ENCODE data around the gene ZKSCAN5.

The ZKSCAN5 gene

GRCh38 chr7:99485094-99485493, 19.4 kb upstream of the ZKSCAN5 start:
- no peaks in the 10 kb centered on the region for H3K9me3 ChIP-seq (ENCODE audit: insufficient read depth, low read length)
- H3K9ac ChIP-seq (ENCODE audit: low read length) = no peak overlapping the region
- no peak overlapping the region for H3K4me3 ChIP-seq (ENCODE audit: insufficient read depth, low read length, poor library complexity, severe bottlenecking)
- no peaks in the 10 kb centered on the region for H4K20me1 ChIP-seq (ENCODE audit: low read depth, low read length)
- H3K27me3 ChIP-seq (ENCODE audit: low read length) = no peaks in the 10 kb centered on the region
- TF ChIP-seq CTCF (IDR thresholded peaks at IDR 0.05; ENCODE audit: insufficient read depth, low read length, poor library complexity, severe bottlenecking) = no peak
- TF ChIP-seq EZH2phosphoT487 (conservative IDR thresholded peaks at IDR 0.05; ENCODE audit: low read length) = no peak
- peaks cover 7% of the 10 kb centered on the region; the same call in 1 of the 2 replicates for H3K36me3 ChIP-seq (ENCODE audit: low read length)
- peaks cover 23% of the 10 kb centered on the region for H3F3A ChIP-seq (ENCODE audit: insufficient read depth)
- no peak overlapping the region for H3K4me2 ChIP-seq (ENCODE audit: low read depth, low read length, poor library complexity, severe bottlenecking)
- H2AFZ ChIP-seq (ENCODE audit: low read depth, low read length, severe bottlenecking) = no peak overlapping the region
- no peaks in the 10 kb centered on the region for H3K9me2 ChIP-seq (replicated peaks; ENCODE audit: insufficient read depth, low read length)
- no peak overlapping the region for H3K27ac ChIP-seq (ENCODE audit: low read depth, low read length)
- H3K79me2 ChIP-seq (ENCODE audit: insufficient read depth, low read length) = no peaks in the 10 kb centered on the region

DNA sequence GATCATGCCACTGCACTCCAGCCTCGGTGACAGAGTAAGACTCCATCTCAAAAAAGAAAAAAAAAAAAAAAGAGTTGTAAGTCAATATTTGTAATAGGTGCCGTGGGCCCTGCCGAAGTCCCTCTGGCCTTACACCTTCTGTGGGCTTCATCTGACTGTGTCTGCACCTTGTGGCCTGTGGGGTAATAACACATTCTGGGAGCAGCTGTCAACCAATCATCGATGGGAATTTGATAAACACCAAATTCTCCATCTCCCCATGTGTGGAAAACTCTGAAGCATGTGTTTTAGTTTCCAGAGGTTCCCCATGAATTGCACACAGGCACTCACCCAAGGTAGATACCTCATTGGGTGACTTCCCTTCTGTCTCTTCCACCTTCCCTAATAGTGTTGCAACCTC, 15.2 kb upstream of the ZKSCAN5 start:
- peaks cover 7% of the 10 kb centered on the region; the same call in 1 of the 2 replicates for H3K79me2 ChIP-seq (ENCODE audit: insufficient read depth, low read length)
- H2AFZ ChIP-seq (ENCODE audit: low read depth, low read length, severe bottlenecking) = no peak overlapping the region
- H3F3A ChIP-seq (ENCODE audit: insufficient read depth) = peaks cover 13% of the 10 kb centered on the region
- H4K20me1 ChIP-seq (ENCODE audit: low read depth, low read length) = no peaks in the 10 kb centered on the region
- no peak overlapping the region for H3K27ac ChIP-seq (ENCODE audit: low read depth, low read length)
- H3K27me3 ChIP-seq (ENCODE audit: low read length) = no peaks in the 10 kb centered on the region
- no peak overlapping the region for H3K4me2 ChIP-seq (ENCODE audit: low read depth, low read length, poor library complexity, severe bottlenecking)
- H3K36me3 ChIP-seq (ENCODE audit: low read length) = peaks cover 13% of the 10 kb centered on the region
- H3K9me3 ChIP-seq (ENCODE audit: insufficient read depth, low read length) = peaks cover 6% of the 10 kb centered on the region; the same call in 1 of the 2 replicates
- TF ChIP-seq CTCF (IDR thresholded peaks at IDR 0.05; ENCODE audit: insufficient read depth, low read length, poor library complexity, severe bottlenecking) = no peak
- TF ChIP-seq EZH2phosphoT487 (conservative IDR thresholded peaks at IDR 0.05; ENCODE audit: low read length) = no peak
- H3K9me2 ChIP-seq (replicated peaks; ENCODE audit: insufficient read depth, low read length) = no peaks in the 10 kb centered on the region
- H3K9ac ChIP-seq (ENCODE audit: low read length) = no peak overlapping the region
- no peak overlapping the region for H3K4me3 ChIP-seq (ENCODE audit: insufficient read depth, low read length, poor library complexity, severe bottlenecking)

- Histone ChIP-seq H3K79me2 (ENCODE audit: insufficient read depth, low read length) (peaks cover 24% of the 10 kb centered on the region), H2AFZ (ENCODE audit: low read depth, low read length, severe bottlenecking) (no peak overlapping the region), H3K36me3 (ENCODE audit: low read length) (peaks cover 21% of the 10 kb centered on the region), H3K9me3 (ENCODE audit: insufficient read depth, low read length) (peaks cover 9% of the 10 kb centered on the region; the same call in 1 of the 2 replicates), H3K27me3 (ENCODE audit: low read length) (no peaks in the 10 kb centered on the region), H3K9me2 (replicated peaks; ENCODE audit: insufficient read depth, low read length) (no peaks in the 10 kb centered on the region), H3K4me3 (ENCODE audit: insufficient read depth, low read length, poor library complexity, severe bottlenecking) (no peak overlapping the region), H3K27ac (ENCODE audit: low read depth, low read length) (no peak overlapping the region), H3K4me2 (ENCODE audit: low read depth, low read length, poor library complexity, severe bottlenecking) (no peak overlapping the region), H3K9ac (ENCODE audit: low read length) (no peak overlapping the region), H3F3A (ENCODE audit: insufficient read depth) (peaks cover 13% of the 10 kb centered on the region), H4K20me1 (ENCODE audit: low read depth, low read length) (no peaks in the 10 kb centered on the region)
- TF ChIP-seq EZH2phosphoT487 (conservative IDR thresholded peaks at IDR 0.05; ENCODE audit: low read length) = no peak
- TF ChIP-seq CTCF (IDR thresholded peaks at IDR 0.05; ENCODE audit: insufficient read depth, low read length, poor library complexity, severe bottlenecking) = no peak
Measured at GRCh38 chr7:99490878-99491277, 13.6 kb upstream of the ZKSCAN5 start.
